Measurements from ENCODE around the gene GREM1. TPM values are rescaled to one million over a fixed set of nuclear protein-coding genes. Genes with fewer than 3 reads are reported as not detected.

The GREM1 gene
- total RNA-seq, 1 donor from 2014 or later = 9.2 TPM

DNA sequence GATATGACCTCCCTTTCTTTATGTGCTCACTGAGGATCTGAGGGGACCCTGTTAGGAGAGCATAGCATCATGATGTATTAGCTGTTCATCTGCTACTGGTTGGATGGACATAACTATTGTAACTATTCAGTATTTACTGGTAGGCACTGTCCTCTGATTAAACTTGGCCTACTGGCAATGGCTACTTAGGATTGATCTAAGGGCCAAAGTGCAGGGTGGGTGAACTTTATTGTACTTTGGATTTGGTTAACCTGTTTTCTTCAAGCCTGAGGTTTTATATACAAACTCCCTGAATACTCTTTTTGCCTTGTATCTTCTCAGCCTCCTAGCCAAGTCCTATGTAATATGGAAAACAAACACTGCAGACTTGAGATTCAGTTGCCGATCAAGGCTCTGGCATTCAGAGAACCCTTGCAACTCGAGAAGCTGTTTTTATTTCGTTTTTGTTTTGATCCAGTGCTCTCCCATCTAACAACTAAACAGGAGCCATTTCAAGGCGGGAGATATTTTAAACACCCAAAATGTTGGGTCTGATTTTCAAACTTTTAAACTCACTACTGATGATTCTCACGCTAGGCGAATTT, 14.9 kb downstream of the GREM1 start:
- no peak for ATAC-seq

DNA sequence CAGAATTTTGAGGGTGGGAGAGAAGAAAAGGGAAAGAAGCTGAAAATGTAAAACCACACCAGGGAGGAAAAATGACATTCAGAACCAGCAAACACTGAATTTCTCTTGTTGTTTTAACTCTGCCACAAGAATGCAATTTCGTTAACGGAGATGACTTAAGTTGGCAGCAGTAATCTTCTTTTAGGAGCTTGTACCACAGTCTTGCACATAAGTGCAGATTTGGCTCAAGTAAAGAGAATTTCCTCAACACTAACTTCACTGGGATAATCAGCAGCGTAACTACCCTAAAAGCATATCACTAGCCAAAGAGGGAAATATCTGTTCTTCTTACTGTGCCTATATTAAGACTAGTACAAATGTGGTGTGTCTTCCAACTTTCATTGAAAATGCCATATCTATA, 15.5 kb downstream of the GREM1 start:
- no peak for ATAC-seq

DNA sequence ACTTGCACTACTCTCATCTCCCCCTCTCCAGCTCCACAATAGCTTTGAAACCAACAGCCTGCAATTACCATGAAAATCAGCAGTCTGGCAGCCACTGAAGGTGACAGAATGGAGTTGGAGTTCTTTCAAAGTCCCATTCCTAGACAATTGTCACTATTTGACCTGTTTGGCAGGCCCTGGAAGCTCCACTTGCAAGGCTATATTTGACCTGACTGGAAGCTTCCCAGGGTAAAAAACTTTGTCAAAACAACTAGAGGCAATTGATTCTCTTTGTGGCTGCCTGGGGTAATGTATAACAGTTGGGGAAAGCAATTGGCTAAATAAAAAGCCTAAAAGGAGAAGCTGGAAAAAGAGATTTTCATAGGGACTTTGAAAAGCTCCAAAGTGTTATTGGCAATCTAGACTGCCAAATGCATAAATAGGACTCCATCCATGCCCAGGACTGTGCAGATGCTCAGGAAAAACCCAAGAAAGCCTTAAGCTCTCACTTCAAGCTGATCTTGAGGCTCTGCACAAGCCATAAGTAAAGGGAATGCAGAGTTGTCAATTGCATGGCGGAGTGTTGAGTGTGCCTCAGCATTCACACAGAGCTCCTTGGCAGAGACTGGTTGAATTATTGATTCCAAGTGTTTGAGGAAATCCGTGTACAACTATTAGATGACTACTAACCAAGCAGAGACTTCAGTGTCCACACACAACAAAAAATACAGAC, 18.3 kb downstream of the GREM1 start:
- ATAC-seq = no peak

DNA sequence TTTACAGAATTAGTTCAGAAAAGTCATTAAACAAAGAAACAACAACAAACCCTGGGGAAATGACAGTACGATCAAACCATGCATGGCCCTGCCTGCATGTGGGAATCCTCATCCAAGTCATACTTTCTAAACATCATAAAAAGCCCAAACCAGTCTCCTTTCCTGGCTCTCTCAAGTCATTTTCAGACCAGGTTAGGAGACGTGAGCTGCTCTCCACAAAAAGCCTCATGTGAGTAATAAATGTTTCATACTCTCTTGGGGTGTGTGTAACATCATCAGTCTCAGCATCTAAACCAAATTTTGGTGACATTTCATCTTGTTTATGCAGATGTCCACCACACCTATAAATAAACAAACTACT, 18.9 kb downstream of the GREM1 start:
- no peak for ATAC-seq

DNA sequence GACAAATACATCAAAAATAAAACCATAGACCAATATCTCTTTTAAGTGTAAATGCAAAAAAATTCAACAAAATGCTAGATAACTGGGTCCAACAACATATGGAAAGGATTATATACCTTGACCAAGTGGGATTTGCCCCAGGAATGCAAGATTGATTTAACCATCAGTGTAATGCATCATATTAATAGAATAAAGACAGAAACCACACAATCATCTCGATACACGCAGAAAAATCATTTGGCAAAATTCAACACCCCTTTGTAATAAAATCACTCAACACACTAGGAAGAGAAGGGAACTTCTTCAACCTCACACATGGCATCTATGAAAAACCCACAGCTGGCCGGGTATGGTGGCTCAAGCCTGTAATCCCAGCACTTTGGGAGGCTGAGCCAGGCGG, 19.5 kb downstream of the GREM1 start:
- no peak for ATAC-seq

DNA sequence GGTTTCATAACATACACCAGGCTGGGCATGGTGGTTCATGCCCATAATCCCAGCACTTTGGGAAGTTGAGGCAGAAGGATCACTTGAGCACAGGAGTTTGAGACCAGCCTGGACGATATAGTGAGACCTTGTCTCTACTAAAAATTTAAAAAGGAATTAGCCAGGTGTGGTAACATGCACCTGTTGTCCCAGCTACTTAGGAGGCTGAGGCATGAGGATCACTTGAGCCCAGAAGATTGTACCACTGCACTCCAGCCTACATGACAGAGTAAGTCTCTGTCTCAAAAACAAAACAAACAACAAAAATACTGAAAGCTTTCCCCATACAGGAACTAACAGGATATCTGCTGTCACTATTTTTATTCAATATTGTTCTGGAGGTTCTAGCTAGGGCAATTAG, 20.9 kb downstream of the GREM1 start:
- ATAC-seq = no peak

DNA sequence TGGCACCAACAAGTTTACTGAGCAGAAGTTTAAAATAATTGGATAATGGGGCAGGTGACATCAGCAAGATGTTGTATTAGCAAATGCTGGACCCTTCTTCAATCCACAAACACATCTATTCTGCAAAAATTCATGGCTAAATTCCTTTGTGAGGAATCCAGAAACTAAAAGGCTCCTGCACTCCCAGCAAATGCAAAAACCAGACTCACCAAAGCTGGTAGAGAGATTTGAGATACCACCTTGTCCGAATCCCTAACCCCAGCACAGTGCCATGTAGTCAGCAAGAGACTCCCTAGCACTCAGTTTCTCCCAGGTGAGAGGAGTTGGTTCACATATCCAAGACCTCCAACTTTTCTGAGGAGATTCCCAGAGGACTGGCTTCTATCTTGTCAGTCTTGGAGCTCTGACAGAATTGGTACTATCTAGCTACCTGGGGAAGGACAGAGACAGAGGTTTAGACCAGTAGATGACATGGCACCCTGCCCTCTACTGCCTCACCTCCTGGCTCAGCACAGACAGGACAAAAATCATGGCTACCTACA, 21.8 kb downstream of the GREM1 start:
- no peak for ATAC-seq

DNA sequence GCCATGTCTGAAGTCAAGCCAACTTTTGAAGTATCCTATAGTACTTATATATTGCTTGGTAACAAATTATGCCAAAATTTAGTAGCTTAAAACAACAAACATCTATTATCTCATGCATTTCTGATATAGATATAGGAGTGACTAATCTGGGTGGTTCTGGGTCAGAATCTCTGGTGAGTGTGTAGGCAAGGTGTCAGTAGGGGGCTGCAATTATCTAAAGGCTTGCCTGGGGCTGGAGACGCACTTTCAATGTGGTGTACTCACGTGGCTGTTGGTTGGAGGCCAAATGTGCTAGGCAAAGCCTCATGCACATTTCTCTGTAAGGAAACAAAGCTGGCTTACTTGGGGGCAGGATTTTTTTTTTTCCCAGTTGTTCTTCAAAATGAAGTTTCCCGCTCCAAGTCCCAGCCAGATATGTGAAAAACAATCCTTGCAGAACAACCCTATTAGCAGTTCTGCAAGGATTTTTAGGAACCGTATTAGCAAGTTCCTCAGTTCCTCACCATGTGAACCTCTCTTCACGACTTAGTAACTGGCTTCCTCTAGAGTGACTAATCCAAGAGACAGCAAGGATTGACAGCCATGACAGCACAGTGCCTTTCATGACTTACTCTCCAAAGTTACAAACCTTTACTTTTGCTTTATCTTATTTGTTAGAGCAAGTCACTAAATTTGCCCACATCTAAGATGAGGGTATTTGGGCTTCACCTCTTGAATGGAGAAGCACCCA, 25.8 kb downstream of the GREM1 start:
- no peak for ATAC-seq

DNA sequence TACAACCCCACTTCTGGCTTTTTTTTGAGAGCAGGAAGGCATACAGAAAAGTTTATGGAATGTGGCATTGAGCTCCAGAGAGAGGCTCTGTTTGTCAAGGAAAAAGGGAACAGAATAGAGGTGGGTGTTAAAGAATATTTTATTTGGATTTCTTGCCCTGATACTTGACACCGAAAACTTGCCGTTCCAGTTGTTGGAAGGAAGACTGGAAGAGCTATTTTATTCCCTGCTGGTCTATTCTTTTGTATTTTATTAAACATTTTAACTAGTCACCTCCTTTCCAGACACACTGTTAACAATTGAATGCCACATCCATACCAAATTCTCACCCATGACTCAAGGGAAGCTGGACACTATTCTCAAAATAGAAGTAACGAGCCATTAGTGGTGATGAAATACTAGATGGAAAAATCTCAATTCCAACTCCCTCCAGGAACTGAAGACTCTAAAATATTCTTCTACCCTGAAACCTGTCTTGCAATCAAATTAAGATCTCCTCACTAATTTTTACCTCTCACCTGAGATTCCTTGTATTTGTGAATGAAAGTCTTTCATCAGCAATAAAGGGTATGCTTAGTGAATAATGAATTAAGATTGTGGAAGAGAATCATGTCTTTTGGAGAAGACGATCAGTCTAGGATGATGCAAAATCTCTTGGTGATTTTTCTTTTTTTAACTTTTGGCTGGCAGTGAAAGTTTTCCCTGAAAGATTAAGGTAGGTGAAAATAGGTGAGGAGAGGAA, 28.5 kb downstream of the GREM1 start:
- ATAC-seq = no peak

DNA sequence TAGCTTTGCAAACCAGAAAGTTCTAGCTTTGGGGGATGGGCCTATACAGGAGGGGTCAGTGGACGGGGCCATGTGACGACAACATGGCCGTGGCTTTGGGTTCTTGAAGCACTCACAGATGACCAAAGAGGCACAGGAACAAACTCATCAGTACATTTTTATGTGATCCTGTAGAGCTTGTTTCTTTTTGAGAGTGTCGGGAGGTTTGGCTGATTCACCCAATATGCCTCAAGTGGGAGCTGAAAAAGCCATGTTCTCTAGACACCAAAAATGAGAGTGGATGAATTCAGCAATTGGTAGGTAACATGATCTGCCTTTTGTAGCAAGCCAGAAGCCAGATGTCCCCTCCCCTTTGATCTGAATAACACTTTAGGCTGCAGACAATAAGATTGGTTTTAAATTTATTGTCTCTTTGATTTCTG, 30.1 kb downstream of the GREM1 start:
- ATAC-seq = no peak

DNA sequence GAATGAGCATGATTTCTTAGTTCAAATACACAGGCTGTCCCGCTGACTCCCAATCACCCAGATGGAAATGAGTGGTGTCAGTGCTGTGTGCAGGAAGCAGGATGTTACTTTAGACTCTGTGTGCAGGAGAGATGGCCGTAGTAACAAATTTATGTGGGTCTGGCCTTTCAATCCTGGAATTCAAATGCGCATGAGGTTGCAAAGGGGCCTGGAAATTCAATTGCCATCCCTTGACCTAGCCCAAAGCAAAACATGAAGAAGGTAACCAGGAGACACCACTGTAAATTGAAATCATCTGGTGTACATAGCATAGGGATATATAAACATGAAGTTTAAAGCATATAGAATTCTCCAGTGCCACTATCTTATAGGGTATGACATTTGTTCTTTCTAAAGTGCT, 33.2 kb downstream of the GREM1 start:
- ATAC-seq = no peak

DNA sequence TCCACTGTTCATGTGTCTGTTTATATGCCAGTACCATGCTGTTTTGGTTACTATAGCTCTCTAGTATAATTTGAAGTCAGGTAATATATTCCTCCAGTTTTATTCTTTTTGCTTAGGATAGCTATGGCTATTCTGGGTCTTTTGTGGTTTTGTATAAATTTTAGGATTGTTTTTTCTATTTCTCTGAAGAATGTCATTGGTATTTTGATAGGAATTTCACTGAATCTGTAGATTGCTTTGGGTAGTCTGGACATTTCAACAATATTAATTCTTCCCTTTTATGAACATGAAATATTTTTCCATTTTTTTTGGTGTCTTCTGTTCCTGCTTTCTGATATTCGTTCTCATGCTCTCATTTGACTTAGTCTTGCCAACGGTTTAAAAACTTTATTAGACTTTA, 39.6 kb downstream of the GREM1 start:
- no peak for ATAC-seq

DNA sequence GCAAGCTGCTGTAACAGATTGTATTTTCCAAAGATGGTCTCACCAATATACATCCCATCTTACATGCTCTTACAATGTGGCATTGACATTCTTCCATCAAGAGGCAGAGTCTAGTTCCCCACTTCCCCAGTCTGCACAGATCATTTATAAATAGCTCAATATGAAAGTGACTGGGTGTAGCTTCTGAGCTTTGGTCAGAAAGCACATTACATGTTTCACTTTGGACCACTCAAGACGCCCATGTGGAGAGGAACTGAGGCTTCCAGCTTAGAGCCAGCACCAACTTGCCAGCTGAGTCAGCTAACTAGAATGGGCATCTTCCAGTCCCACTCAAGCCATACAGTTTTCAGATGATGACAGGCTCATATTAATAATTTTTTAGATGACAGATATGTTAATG, 45.5 kb downstream of the GREM1 start:
- no peak for ATAC-seq

DNA sequence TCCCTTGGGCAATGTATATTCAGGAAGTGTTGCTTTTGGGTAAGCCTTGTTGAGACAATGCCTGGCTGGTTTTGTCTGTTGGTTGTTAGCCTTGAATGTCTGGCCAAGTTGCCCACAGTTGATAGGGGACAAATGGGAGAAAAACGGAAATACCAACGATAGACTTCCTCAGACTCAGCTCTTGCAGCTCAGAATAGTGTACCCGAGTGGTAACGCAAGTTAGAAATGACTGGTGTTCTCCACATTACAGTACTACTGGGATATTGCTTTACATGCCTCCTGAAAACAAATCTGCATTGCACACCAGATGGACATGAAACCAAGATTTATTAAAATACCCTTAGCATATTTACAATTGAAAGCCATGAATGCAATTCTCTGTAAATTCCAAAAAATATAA, 47.4 kb downstream of the GREM1 start:
- no peak for ATAC-seq

DNA sequence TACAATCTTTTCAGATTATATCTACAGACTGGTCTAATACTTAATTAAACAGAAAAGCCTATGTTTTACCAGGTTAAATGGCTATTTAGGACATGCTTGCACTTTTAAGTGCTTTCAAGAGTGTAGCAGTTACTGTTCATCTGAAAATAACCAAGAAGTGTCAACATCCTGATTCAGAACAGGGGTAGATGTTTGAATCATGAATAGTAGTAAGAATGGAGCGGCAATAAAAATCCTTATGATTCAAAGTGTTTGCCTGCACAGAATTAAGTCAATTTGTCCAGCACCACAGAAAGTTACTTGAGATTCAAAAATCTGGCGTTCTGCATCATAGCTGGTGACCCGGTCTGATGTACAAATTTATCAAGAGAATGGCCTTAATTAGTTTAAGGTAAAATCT, 48.3 kb downstream of the GREM1 start:
- no peak for ATAC-seq

DNA sequence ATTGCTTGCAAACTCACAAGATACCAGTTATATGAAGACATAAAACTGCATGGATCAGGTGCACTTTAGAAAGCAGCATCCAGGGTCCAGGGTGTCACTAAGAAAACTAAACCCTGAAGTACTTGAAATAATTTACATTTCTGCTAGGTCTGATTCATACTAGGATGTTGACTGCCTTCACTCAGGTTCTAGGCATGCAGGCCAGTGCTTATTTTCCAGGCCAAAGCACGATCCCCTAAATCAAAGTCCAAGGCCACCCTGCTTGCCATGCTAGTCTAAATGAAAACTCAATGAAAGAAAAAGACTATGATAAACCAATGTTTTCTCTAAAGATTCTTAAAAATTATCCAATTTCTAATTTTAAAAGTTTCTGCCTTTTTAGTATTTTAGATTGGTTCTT, 49.4 kb downstream of the GREM1 start:
- ATAC-seq = no peak

DNA sequence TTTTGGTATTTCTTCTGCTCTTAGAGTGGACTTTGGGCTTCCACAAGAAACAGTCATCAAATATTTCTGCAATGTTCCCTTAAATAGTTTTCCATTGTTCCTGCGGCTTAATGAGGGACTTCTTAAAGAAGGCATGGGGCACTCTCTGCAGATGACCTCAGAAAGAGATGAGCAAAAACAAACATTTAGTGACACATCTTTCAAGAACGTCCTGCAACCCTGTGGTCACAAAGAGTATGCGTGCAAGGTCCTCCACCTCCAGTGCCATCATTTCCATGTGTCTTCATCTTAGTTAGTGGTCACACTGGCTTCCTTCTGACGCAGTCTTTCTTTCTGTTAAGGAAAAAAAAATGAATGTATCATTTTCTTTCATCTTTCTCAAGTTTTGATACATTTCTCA, 56.2 kb downstream of the GREM1 start:
- no peak for ATAC-seq

DNA sequence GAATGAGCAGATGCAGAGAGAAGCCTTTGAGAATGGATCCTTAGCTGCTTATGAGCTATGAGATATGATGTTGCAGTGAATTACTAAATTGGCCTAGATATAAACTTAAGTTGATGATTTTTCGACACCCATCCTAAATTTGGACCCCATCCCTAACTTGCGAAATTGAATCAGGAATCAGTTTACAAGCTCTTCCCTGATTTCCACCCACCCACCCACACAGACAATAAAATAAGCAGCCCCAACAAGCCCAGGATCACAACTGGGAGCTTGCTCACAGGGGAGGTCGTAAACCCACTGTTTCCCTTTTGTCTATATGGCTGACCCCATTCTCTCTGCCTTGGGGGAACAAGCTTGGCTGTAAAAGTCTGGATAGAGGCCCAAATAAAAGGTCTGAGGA, 57.3 kb downstream of the GREM1 start:
- ATAC-seq = no peak

DNA sequence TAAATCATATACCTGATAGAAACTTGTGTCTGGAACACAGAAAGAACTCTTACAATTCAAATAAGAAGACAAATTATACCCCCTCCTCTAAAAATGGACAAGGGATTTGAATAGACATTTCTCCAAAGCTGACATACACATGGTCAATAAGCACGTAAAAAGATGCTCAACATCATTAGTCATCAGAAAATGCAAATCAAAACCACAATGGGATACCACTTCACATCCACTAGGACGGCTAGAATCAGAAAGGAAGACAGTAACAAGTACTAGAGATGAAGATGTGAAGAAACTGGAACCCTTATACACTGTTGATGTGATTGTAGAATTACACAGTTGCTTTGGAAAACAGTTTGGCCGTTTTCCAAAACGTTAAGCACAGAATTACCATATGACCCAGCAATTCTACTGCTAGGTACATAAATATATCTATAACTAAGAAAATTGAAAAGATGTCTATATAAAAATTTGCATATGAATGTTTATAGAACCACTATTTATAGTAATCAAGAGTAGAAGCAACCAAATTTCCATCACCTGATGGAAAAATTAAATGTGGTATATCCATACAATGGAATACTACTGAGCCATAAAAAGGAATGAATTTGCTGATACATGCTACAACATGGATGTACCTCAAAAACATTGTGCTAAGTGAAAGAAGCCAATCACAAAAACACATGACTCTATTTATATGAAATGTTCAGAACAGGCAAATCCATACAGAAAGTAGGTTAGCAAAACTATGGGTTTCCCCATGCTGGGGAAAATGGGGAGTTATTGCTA, 60.8 kb downstream of the GREM1 start:
- no peak for ATAC-seq

DNA sequence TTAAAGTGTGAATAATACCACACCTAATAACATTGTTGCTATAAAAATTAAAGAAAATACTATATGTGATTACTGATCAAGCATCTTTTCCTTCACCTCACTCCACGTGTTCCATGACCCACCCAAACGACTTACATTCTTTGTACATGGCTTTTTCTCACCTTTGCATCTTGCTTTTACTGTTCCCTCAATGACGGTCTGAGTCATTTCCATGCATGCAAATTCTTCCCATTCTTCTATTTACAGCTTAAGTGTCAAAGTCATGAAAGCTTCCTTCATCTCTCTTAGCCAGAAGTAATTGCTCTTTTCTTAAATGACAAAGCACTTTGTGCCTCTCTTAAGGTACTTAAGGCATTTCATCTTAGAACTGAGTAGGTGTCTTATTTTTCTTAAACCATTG, 64.0 kb downstream of the GREM1 start:
- no peak for ATAC-seq

DNA sequence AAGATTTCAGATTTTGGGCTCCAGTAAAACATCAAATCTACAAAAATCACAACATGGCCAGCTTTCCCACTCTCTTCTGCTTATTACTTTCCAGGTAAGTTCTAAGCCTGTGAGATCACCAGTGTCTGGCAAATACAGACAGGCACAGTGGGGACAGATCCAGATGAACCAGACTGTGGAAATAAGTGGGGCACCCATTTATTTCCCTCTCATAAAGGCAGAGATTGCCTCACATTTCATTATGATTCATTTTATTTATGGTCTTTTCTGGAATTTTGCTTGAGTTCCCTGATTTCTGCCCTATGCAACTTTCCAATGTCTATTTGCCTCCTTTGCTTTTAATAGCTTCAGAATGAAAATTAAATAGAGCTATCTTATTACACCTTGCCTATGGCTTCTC, 66.8 kb downstream of the GREM1 start:
- ATAC-seq = no peak

DNA sequence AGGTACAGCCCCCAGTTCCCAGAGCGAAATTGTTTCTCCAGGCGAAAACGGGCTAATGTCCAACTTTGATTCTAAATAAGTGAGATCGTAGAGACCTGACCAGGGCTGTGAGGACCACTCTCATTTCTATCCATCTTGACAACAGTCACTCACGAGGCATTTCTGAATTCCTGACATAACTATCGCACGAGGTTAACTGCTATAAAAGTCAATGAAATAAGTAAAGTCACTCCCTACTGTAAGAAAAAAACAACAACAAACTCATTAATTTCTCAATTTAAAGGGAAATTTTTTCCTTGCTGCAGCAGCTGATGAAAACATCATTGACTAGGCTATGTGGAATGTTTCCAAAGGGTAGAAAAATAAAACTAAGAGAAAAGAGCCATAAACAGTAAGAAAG, 69.1 kb downstream of the GREM1 start:
- ATAC-seq = no peak
